Cardiac septum (tissue), 1 donor: ENCODE measurements around the gene OR2T10. TPM values are rescaled to one million over a fixed set of nuclear protein-coding genes. Genes with fewer than 3 reads are reported as not detected.
"Not testable (repeated sequence)": the region's sequence is repeated elsewhere in the genome, so short reads cannot be mapped to it uniquely, and the experiment has no call there.

ENCODE experiments used
- DNase-seq: peaks from one replicate; pipeline ENCODE4 v3.0.0-alpha.2; 2020; ENCODE audit warnings: low spot score
- intact Hi-C: fragments of 100-400 bp; cut with DNase I; formaldehyde crosslinking; loops from one replicate; pipeline ENCODE4 v1.14.0; 2022
- long read RNA-seq: library from polyadenylated mRNA; unstranded; transcript quantifications from one replicate; pipeline ENCODE4 v2.0.0, GENCODE V29; 2021
- total RNA-seq: library from RNA; stranded (reverse); fragmentation: NEBNext Ultra II Directional; extraction: Animal tissue kit (Norgen Biotek cat#: 25700); gene quantifications from one replicate; pipeline ENCODE4 v1.2.1, GENCODE V29; 2021
- donor health status: DM: no; HTN: no; CAD: no.

OR2T10 gene, protein sequence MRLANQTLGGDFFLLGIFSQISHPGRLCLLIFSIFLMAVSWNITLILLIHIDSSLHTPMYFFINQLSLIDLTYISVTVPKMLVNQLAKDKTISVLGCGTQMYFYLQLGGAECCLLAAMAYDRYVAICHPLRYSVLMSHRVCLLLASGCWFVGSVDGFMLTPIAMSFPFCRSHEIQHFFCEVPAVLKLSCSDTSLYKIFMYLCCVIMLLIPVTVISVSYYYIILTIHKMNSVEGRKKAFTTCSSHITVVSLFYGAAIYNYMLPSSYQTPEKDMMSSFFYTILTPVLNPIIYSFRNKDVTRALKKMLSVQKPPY
- not detected for total RNA-seq
- long read RNA-seq = 0 reads

DNA sequence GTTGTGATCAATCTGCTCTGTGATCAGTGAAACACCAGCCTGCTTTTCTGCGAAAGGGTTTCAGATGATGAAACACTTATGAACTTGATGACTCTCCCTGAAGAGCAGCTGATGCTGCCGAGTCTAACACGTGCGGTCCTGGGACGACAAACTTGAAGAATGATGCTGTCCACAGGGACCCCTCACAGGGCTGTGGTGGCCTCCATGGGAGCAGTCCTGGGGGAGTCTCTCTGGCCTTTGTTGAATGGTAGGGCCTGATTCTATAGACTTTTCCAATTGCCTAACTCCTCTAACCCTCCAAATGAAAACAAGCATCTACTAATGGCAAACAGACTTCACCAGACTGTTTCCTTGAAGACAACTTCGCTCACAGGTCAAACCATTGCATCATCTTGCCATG lies at the start of gene OR2T10:
Gene OR2T10 (minus strand): TSS at position 112 of the 400 bp plus-strand sequence. CDS start 3,932 bp downstream, outside the sequence.
- DNase-seq = no peak
- intact Hi-C loops = no loop called here

DNA sequence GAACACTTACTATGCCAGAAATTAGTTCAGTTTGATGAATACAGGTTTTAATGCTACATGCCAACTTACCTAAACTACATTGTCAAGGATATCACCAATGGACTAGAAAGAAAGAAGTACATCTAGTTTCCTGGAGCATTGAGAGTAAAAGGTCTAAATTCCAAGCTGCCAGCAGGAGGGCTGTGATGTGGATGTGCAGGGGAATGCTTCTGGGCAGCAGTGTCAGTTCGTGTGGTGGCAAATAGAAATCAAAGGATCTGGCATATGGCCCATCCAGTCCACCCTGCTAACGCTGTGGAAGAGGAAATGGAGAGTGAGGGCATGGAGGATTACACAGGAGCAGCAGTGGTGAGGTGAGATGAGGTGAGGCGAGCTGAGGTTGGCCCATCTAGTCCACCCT lies 47.7 kb upstream of the OR2T10 start, which contains the start of gene OR2T35:
Gene OR2T35 (minus strand): TSS at position 101 of the 400 bp plus-strand sequence. CDS start 6,020 bp downstream, outside the sequence.
- intact Hi-C loops, DNase-seq: not testable (repeated sequence)

DNA sequence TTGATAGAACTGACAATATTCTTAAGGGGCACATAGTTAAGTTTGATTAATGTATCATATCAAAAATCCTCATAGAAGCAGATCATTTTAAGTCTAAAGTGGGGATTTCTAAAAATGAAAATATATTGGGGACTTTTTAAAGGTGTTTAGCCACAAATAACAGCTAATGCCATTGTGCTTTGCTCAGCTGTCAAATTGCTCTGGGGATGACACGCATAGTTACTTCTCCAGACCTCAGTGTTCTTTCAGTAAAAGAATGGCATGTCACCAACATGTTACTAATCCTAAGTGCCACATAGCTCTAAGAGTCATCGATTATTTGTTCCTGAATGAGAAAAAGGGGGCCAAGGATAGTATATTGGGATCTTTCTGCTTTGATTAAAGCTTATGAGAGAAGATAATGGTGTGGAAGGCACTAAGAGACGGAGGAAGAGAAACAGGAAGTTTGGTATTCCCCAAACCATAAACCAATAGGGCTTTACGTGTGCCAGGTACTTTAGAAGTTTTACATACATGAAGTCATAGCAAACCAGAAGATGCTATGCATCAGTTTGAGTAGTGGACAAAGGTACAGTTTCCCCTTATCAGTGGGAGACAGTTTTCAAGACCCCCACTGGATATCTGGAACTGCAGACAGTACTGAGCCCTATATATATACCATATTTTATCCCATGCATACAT lies 45.6 kb upstream of the OR2T10 start:
- DNase-seq, intact Hi-C loops: not testable (repeated sequence)

DNA sequence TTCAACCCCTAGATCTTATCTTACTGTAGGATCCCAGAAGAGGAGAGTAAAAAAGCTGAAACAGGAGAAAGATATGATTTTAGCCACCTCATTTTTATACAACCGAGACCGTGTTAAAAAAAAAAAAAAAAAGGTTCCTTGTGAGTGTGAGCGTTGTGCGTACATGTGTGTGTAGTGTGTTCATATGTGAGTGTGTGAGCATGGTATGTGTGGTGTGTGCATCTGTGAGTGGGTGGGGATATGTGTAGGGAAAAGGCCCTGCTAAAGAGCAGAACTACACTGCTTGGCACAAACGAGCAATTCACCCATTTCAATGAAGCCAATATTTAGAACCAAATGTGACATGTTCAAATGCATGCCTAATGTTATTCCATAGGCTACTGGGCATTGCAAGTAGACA lies 44.1 kb upstream of the OR2T10 start:
- DNase-seq, intact Hi-C loops: not testable (repeated sequence)

DNA sequence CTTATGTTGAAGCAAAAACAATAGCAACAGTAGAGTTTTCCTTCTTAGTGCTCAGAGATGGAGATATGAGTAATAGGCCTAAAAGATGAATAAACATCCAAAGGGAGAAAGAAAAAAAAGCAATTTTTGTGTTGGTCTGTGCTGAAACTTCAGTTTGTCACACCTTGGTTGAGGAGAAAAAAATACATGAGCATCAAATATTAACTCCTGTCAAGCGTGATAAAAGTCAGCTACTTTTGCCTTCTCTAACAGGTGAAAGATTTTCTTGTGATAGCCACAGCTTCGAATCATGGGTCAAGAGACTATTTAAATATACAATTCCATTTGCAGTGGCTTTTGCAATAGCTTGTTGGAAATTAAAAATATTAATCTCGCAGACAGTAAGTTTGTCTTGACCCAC lies 43.4 kb upstream of the OR2T10 start:
- DNase-seq, intact Hi-C loops: not testable (repeated sequence)

DNA sequence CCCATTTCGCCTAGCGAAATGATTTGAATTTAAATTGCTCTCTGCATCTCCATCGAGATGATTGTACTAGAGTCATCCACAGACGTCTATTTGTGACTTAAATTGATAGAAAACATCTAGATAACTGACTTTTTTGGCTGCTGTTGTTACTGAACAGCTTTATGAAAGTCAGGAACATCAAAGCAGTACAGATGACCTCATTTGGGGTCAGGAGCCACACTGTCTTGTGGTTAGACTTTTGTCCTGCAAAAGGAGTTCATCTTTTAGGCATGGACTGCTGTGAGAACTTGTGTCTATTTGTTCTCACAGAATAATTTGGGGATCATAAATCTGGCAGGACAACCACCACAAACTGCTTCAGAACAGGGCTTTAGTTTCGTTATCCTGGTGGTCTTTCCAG lies 42.2 kb upstream of the OR2T10 start:
- DNase-seq, intact Hi-C loops: not testable (repeated sequence)

DNA sequence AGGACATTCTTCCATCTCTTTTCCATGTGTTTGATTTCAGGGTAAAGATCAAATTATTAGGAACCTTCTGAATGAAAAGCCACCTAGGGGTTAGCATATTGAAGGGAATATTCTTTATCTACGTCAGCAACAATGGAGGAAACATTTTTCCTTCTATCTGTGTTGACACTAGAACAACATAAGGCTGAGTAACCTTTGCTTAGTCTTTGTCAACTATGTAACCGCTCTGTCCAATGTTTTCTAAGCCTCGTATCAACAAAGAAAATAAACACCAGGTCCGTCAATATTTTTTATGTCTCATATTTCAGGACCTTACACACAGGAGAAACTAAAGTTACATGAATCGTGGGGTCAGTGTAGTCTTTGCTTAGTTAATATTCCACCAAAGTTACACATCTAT lies 39.1 kb upstream of the OR2T10 start:
- DNase-seq, intact Hi-C loops: not testable (repeated sequence)

DNA sequence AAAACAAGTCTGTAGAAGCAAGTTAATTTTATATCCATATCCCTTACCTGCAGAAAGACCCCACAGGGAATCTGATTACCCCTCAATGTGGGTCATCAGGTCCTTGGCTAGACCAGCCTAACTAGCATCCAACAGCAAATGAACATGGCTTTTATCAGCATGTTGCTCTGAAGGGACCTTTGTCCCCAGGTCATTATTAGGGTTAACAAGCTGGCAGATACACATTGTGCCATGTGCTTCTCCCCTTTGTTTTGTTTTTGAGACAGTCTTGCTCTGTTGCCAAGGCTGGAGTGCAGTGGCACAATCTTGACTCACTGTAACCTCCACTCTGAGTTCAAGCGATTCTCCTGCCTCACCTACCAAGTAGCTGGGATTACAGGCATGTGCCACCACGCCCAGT lies 37.5 kb upstream of the OR2T10 start, which contains the start of gene OR2T11:
Gene OR2T11 (minus strand): TSS at position 101 of the 400 bp plus-strand sequence. CDS start 7,963 bp downstream, outside the sequence.
- intact Hi-C loops, DNase-seq: not testable (repeated sequence)

DNA sequence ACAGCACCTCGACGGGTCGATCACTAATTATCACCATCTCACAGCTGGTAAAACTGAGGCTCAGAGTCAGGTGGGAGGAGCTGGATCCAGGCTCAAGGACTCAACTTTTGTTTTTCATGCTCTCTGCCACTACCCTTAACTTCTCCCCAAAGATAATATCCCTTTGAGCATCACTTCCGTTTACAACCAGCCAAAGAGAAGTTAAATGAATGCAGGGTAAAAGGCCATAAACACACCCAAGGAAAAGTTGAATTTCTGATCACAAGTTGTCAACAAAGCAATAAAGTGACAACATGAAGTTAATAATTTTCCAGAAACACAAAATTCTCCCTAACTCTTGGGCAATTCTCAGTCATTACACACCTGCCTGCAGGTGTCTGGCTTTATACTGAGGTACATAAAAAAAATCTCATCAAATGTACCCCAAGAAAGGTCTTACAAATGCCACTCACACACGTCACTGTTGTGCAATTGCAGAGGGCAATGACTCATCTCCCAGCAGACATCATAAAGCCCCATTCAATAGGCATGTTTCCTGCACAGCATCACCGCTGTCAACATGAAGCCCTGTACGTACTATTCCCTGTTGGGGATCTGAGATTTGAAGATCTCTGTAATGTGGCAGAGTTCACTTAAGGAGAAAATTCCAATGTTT lies 34.0 kb upstream of the OR2T10 start:
- intact Hi-C loops = no loop called here
- DNase-seq = no peak

DNA sequence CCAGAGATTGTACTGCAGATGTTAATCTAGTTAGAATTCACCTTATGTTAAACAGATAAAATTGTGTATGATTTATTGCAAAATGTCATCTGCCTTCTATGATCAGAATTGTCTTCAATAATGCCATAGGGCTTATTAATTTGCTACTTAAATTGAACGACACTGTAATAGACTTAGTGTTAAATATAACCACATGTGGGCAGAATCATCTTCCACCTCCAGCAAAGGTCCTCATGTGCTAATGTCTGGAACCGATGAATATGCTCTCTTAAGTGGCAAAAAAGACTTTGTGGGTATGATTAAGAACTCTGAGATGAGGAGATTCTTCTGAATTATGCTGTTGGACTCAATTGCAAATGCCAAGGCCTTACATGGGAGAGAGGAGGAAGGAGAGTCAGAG lies 33.1 kb upstream of the OR2T10 start:
- no peak for DNase-seq
- intact Hi-C loops = no loop called here

DNA sequence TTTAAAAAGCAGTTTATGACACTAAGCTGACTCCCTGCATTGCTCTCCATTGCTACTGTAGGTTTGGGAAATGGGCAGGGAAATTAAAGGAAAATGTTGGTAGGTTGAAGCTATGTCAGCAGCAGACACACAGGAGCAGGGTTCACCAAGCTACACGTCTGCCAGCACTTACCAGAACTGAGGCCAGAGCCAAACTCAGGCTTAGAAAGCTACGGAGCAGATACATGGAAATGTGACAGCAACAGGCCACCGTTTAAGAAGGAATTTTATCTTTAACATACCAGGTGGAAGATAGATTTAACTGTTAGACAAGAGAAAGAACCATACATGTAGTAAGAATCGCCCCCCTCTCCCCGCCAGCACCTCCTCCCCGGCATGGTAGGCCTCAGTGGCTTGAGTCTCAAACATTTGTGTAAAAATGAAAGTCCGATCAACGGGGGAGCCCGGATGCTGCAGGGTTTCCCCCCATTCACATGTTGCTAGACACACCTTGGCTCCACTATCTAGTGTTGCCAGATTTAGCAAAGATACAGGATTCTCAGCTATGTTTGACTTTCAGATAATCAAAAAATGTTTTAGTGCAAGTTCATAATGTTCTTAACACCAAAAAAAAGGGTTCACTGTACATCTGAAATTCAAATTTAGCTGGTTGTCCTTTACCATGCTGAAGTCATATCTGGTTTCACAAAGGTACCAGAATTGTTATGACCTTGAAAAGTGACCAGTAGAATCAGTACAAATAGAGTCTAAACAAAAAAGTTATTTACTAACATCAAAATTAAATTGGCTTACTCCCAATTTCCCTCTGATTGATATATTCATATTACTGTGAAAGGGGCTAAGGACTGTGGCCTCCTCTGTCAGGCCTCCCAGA lies 30.7 kb upstream of the OR2T10 start:
- intact Hi-C loops = no loop called here
- no peak for DNase-seq

DNA sequence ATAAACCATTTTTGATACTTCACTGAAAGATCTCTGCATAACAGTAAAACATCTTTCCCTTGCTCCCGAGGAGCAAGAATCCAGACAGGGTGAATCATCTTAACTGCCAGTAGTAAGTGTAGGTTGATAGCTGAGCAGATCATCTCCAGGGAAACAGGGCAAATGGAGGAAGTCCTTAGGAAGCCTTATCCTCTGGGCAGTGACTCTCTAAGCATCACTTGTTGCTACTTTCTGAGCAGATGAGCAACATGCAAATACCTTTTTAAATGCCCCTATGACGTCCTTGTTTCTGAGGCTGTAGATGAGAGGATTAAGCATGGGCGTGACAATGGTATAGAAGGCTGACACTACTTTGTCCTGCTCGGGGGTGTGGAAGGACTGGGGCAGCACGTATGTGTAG lies 28.5 kb upstream of the OR2T10 start:
- no peak for DNase-seq
- intact Hi-C loops = no loop called here

DNA sequence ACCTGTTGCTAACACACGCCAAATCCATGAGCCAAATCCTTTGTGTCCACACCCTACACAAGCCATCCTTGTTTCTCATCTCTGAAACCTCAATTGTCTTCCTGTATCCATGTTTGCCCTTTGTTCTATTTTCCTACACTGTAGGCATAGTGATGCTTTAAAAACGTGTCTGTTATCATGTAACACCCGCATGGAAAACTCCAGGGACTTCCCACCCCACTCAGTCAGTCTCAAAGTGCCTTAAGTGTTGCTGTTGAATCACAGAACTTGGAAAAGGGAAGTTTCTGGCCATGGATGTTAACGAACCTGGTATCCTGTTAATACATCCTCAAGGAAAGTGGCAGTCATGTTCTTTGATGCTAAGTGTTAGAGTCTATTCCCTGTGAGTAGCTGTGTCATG lies 27.7 kb upstream of the OR2T10 start:
- DNase-seq = no peak
- intact Hi-C loops = no loop called here

DNA sequence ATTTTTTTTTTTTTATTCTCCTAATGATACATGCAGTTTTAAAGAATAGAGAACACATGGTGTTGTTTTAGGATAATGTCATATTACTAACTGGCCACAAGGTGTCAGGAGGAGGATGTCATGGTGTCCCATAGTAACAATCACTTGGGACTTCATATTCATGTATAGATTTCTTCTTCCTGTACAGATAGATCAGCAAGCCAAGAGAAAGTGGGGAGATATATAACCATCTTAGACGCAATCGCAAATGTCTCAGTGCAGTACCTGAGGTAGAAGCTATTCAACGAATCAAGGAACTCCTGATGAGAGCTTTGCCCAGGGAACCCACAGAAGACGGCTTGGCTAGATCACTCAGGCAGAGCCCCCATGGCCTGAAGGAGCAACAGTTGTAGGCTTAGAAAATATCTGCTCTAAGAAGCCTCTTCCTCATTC lies 25.1 kb upstream of the OR2T10 start:
- DNase-seq = no peak
- intact Hi-C loops = no loop called here

DNA sequence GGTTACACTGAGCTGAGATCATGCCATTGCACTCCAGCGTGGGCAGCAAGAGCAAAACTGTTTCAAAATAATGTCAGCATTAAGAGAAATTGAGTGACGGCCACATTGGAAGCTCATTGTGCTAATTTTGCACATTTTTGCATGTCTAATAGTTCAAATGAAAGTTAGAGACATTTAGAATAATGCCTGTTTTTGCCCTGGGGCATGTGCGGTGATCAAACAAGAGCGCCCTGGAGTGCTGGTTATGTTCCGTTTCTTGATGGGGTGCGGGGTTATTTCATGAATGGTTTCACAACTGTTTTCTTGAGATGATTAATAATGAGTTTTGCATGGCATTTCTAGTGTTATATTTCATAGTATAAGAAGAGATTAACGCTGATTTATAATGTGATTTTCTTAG lies 24.3 kb upstream of the OR2T10 start:
- DNase-seq = no peak
- intact Hi-C loops = loop anchor here (1.0 kb wide), 1 partner anchor 186 kb away; no protein-coding TSS in a partner anchor

DNA sequence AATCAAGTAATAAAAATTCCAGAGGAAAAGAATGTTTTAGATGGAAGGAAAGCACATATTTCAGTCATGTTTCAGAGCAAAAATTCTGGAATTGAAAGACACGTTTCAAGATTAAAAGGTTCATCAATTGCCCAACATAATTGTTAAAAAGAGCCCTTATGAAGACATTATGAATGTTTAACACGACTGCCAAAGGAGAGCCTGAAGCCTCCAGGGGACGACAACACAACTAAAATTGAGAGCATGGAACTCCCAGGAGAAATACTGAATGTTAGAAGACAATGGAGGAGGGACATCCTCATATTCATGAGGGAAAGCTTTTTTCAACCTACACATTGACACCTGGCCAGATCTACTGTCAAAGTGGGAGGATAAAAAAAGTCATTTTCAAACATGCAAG lies 21.4 kb upstream of the OR2T10 start:
- intact Hi-C loops = no loop called here
- no peak for DNase-seq

DNA sequence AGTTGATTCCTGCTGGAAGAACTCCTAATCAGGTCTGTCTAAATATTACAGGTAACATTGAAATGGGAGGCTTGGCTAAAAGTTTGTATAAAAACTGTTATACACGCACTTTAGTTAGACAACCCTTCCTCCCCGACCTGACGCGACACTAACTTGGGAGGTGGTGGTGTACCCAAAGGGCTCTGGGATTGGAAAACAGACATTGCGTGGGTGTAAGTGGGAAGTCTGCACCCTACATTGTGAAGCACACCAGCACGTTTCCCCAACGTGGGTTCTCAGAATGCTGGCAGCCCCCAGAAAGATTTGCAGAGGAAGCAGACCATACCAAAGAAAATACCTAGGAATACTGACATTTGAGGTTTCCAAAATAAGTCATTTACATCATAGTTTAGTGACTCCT lies 20.6 kb upstream of the OR2T10 start:
- intact Hi-C loops = no loop called here
- DNase-seq = no peak

DNA sequence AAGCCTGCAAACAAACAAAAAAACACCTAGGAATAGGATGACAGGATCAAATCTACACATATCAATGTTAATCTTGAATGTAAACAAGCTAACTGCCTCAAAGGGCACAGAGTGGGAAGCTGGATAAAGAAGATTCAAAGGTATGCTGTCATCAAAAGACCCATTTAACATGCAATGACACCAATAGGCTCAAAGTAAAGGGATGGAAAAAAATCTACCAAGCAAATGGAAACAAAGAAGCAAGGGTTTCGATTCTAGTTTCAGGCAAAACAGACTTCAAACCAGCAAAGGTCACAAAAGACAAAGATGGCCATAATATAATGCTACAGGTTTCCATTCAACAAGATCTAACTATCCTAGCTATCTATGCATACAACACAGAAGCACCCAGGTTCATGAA lies 16.2 kb upstream of the OR2T10 start:
- no peak for DNase-seq
- intact Hi-C loops = no loop called here

DNA sequence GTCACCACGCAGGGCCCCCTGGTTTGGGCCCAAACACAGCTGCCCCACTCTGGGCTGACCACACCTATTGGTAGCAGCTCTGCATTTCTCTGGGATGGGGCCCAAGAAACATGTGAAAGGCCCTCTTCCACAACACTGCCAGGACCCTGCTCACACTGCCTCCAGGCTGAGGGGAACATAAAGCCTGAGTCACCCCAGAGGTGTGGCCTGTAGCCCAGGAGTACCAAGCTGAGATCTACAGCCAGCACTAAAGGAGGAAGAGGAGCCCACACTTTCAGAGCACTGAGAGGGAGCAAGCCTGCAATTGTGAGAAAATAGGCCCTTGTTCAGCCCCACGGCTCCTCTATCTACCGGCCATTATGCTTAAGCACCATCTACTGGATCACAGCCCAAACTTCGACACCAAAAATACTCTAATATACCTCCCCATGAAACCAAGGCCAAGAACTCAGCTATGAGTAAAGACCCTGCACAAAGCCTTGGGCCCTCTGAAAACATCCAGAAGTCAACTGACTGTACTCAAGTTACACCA lies 14.4 kb upstream of the OR2T10 start:
- intact Hi-C loops = no loop called here
- no peak for DNase-seq
